ENCODE results near the gene ATG10.
"Not testable (repeated sequence)": the region's sequence is repeated elsewhere in the genome, so short reads cannot be mapped to it uniquely, and the experiment has no call there.

The ATG10 gene

GRCh38 chr5:81982172-81982685, 10.4 kb downstream of the ATG10 start:
- in situ Hi-C loops (cut with MboI; ENCODE audit: low sequenced_read_pairs), result not testable (repeated sequence)

GRCh38 chr5:81983148-81983547, 11.3 kb downstream of the ATG10 start:
- in situ Hi-C loops (cut with MboI; ENCODE audit: low sequenced_read_pairs), result not testable (repeated sequence)

DNA sequence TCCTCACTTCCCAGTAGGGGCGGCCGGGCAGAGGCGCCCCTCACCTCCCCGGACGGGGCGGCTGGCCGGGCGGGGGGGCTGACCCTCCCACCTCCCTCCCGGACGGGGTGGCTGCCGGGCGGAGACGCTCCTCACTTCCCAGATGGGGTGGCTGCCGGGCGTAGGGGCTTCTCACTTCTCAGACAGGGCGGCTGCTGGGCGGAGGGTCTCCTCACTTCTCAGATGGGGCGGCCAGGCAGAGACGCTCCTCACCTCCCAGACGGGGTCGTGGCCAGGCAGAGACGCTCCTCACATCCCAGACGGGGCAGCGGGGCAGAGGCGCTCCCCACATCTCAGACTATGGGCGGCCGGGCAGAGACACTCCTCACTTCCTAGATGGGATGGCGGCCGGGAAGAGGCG, 11.7 kb downstream of the ATG10 start:
- in situ Hi-C loops (cut with MboI; ENCODE audit: low sequenced_read_pairs), result not testable (repeated sequence)

- in situ Hi-C loops (cut with MboI; ENCODE audit: low sequenced_read_pairs), result no loop called here
Observed at GRCh38 chr5:81986126-81986525, 14.3 kb downstream of the ATG10 start.

- in situ Hi-C loops (cut with MboI; ENCODE audit: low sequenced_read_pairs), result no loop called here
Observed at GRCh38 chr5:81989204-81989603, 17.4 kb downstream of the ATG10 start.

DNA sequence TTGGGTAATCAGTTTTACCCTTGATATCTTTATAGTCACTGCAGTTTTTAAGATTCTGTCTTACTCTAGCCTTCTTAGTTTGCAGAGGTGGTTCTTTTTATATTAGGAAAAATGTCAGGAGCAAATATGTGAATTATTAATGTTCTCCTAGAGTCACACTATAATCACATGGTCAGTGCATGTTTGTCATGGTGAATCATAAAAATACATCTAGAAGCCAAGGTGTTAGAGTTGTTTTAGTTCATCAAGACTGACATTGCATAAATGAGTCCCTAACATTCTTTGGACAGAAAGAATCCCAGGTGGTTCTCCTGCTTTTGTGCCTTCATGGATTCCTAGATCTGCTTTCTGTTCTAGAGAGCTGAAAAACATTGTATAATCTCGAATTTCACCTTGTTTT, 22.9 kb downstream of the ATG10 start:
- in situ Hi-C loops (cut with MboI; ENCODE audit: low sequenced_read_pairs), result no loop called here

GRCh38 chr5:81995407-81995806, 23.6 kb downstream of the ATG10 start:
- in situ Hi-C loops (cut with MboI; ENCODE audit: low sequenced_read_pairs), result no loop called here

DNA sequence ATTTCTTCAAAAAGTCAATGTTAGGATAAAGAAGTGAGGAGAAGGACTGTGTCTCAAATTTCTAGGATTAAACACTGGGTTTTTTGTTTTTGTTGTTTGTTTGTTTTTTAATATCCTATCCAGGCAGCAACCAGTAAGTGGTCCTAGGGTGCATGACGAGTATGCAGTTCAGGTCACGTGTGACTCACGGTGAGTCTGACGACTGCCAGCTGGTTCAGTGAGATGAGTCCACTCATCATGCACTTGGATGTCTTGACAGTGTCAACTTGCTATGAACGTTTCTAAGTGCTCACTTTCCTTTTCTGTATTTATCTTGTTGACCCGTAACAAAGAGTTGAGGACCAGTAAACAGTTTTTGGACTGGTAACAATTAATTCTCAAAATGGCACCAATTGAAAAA, 32.7 kb downstream of the ATG10 start:
- in situ Hi-C loops (cut with MboI; ENCODE audit: low sequenced_read_pairs), result no loop called here

- in situ Hi-C loops (cut with MboI; ENCODE audit: low sequenced_read_pairs), result not testable (repeated sequence)
Observed at GRCh38 chr5:82009869-82010268, 38.0 kb downstream of the ATG10 start.

GRCh38 chr5:82010696-82011095, 38.9 kb downstream of the ATG10 start:
- in situ Hi-C loops (cut with MboI; ENCODE audit: low sequenced_read_pairs), result no loop called here

DNA sequence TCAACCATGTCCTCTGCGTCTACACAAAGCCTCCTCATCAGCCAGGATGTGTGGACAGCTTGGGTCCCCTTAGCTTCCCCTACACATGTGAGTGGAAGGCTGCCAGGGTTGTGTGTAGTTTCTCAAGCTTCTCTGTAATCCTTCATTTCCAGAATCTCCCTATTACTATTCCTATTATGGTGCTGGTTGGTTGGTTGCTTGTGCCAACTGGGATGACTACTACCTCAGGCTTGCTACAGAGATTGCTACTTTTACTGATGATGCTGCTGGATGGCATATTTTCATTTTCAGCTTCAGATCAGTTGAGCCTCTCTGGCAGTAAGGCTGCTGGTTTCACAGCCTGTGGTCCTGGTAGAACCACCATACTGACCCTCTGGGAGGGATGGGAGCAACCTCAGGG, 39.9 kb downstream of the ATG10 start:
- in situ Hi-C loops (cut with MboI; ENCODE audit: low sequenced_read_pairs), result no loop called here

DNA sequence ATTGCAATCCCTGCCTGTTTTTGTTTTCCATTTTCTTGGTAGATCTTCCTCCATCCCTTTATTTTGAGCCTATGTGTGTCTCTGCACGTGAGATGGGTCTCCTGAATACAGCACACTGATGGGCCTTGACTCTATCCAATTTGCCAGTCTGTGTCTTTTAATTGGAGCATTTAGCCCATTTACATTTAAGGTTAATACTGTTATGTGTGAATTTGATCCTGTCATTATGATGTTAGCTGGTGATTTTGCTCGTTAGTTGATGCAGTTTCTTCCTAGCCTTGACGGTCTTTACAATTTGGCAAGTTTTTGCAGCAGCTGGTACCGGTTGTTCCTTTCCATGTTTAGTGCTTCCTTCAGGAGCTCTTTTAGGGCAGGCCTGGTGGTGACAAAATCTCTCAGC, 42.8 kb downstream of the ATG10 start:
- in situ Hi-C loops (cut with MboI; ENCODE audit: low sequenced_read_pairs), result not testable (repeated sequence)

DNA sequence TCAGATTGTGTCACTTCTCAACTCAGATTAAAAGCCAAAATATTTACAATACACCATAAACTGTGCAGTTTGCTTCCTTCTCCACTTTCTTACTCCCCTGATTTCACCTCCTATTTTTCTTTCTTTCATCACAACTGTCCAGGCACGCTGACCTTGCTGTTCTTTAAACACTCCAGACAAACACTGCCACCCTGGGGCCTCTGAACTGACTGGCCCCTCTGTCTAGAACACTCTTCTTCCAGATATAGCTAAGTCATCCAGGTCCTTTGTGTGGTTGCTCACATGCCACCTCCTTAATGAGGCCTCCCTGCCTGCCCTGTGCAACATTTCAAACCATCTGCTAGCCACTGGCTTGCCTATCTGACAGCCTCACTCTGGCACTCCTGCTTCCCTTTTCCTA, 46.6 kb downstream of the ATG10 start:
- in situ Hi-C loops (cut with MboI; ENCODE audit: low sequenced_read_pairs), result no loop called here

DNA sequence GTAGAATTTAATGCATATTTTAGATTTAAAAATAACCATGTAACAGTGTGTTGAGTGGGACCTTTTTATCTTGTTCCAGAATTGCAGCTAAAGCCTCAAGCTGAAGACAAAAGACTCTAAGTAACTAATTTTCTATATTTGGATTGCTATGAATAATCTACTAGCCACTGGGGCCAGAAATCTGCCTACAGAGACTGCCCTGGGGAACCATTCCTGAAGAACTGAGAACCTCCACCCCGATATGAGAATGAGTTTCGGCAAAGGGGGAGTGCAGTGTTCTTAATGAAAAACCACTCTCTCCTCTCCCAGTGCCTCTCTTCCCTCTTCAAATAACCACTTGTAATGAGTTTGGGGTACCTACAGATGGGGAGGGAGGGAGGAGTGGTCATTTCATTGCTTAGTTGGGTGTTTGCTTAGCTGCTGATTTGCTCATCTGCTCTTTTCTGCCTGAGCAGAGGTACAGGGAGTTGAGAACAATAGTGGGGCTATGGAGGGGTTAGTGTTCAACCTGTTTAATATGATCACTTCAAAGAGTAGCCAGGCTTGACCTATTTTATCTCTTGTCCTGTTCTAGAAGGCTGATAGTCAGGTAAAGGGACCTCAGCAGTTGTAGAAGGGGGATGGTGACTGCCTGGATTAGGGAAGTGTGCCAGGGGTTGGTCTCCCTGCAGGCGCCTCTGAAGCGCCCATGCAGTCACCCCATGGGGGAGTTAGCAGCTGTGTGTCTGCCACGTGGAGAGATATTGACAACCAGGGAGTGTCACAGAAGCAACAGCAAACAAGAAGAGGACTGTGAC, 47.7 kb downstream of the ATG10 start:
- in situ Hi-C loops (cut with MboI; ENCODE audit: low sequenced_read_pairs), result no loop called here

GRCh38 chr5:82022499-82022898, 50.7 kb downstream of the ATG10 start:
- in situ Hi-C loops (cut with MboI; ENCODE audit: low sequenced_read_pairs), result no loop called here

DNA sequence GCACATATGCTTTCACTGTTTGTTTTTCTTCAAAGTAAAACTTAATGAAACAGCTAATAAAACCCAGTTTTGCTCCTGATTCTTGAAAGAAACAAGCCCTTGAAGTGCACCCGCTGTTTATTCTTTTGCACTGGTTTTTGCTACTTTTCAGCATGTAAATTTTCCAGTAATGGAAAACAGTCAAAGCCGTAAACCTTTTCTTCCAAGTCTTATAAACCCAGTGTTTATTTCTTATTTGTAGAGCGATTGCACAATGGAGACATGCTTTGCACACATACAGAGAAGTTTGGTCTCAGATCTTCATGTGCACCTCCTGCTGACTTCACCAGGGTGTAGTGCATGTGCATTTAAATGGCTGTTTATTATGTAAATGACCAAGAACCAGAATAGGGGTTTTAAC, 51.8 kb downstream of the ATG10 start:
- in situ Hi-C loops (cut with MboI; ENCODE audit: low sequenced_read_pairs), result no loop called here

GRCh38 chr5:82031220-82032119, 59.6 kb downstream of the ATG10 start:
- in situ Hi-C loops (cut with MboI; ENCODE audit: low sequenced_read_pairs), result no loop called here

DNA sequence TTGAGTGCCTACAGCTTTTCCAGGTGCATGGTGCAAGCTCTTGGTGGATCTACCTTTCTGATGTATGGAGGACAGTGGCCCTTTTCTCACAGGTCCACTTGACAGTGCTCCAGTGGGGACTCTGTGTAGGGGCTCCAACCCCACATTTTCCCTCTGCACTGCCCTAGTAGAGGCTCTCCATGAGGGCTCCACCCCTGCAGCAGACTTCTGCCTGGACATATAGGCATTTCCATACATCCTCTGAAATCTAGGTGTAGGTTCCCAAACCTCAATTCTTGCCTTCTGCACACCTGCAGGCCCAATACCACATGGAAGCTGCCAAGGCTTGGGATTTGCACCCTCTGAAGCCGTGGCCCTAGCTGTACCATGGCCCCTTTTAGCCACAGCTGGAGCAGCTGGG, 71.1 kb downstream of the ATG10 start:
- in situ Hi-C loops (cut with MboI; ENCODE audit: low sequenced_read_pairs), result not testable (repeated sequence)

DNA sequence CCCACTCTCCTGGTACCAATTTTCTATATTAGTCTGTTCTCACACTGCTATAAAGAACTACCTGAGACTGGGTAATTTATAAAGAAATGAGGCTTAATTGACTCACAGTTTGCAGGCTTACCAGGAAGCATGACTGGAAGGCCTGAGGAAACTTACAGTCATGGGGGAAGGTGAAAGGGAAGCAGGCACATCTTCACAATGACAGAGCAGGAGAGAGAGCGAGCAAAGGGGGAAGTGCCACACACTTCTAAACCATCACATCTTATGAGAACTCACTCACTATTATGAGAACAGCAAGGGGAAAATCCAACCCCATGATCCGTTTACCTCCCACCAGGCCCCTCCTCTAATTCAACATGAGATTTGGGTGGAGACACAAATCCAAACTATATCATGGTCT, 72.2 kb downstream of the ATG10 start:
- in situ Hi-C loops (cut with MboI; ENCODE audit: low sequenced_read_pairs), result no loop called here

- in situ Hi-C loops (cut with MboI; ENCODE audit: low sequenced_read_pairs), result no loop called here
Observed at GRCh38 chr5:82045554-82046275, 73.9 kb downstream of the ATG10 start.

DNA sequence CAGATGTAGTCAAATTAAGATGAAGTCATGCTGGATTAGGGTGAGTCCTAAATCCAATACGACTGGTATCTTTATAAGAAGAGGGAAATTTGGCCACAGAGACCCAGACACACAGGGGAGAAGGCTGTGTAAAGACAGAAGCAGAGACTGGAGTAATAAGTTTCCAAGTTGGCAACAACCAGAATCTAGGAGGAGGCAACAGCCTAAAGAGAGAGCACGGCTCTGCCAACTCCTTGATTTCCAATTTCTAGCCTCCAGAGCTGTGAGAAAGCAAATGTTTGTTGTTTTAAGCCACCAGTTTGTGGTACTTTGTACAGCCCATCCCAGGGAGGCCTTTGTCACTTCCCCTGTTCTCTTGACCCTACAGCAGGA, 74.4 kb downstream of the ATG10 start:
- in situ Hi-C loops (cut with MboI; ENCODE audit: low sequenced_read_pairs), result no loop called here
